ENCODE data around the gene DDX19B.
"Not testable (repeated sequence)": the region's sequence is repeated elsewhere in the genome, so short reads cannot be mapped to it uniquely, and the experiment has no call there.

The DDX19B gene

GRCh38 chr16:70364399-70364798, 65.4 kb downstream of the DDX19B start:
- no peak for DNase-seq

GRCh38 chr16:70370145-70370544, 71.2 kb downstream of the DDX19B start:
- DNase-seq: not testable (repeated sequence)

DNA sequence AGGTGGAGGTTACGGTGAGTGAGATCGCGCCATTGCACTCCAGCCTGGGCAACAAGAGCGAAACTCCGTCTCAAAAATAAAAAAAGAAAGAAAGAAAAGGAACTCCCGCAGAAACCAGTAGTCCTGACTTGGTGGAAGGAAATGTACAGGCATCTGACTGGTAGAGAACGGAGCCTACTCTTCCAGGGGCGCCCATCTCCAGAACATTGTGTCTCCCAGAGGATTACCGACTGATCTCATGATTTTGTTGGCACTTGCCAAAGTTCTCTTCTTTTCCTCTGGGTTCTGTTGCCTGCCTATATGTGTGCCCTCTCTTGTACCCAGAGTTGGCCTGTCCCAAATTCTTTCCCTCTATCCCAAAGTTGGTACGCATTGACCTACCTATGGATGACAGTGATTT, 71.9 kb downstream of the DDX19B start:
- no peak for DNase-seq

- no peak for DNase-seq
These were observed 74.1 kb downstream of the DDX19B start for GRCh38 chr16:70372921-70373728.

DNA sequence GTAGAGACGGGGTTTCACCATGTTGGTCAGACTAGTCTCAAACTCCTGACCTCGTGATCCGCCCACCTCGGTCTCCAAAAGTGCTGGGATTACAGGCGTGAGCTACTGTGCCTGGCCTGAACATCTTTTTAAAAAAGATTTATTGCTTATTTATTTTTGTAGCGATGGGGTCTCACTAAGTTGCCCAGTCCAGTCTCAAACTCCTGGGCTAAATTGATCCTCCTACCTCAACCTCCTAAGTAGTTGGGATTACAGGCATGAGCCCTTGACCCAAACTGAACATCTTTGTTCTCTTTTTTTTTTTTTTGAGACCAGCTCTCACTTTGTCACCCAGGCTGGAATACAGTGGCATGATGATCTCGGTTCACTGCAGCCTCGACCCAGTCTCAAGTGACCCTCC, 75.2 kb downstream of the DDX19B start:
- DNase-seq: no peak

DNA sequence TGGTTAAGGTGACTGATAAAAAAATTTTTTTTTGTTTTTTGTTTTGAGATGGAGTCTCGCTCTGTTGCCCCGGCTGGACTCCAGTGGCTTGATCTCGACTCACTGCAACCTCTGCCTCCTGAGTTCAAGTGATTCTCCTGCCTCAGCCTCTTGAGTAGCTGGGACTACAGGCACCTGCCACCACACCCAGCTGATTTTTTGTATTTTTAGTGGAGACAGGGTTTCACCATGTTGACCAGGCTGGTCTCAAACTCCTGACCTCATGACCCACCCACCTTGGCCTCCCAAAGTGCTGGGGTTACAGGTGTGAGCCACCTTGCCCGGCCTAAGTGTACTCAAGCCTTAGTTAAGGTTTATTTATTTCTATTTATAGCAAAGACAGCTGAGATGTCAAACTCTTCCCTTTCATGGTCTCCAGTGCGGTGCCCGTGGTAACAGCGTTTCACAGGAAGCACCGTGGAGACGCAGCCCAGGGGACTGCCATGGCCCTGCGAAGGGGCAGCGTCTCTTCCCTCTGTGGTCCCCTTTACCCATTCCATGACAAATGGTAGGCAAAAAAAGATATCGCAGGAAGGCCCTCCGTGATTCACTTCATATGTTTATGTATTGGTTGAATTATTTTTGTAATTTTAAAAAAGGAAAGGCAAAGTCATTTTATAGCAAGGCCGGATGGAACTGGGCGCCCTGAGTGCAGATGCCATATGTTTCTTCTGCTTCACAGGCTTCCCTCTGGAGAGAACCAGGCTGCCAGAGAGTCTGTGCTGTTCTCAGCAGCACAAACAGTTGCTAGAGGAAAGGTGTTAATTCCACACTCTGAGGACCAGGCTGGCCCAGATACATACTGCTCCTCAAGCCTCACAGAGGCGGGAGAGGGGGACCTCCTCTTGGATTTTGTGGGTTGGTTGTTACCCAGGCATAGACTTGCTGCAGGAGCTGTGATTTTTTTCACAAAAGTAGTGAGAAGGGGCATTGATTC, 76.9 kb downstream of the DDX19B start:
- no peak for DNase-seq

DNA sequence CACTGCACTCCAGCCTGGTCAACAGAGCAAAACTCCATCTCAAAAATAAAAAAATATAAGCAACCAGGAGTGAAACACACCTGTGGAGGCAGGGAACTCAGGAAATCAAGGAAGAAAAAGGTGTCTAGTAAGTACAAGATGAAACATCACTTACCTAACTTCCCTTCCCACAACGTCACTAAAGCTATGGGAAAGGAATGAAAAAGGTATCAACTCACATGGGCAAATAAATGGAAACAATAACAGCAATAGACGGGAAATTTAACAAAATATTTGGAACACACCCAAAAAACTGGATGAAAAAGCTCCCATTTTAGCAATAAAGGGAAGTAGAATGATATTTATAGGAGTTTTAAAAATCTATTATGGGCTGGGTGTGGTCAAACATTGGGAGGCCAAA, 78.8 kb downstream of the DDX19B start:
- DNase-seq: no peak

DNA sequence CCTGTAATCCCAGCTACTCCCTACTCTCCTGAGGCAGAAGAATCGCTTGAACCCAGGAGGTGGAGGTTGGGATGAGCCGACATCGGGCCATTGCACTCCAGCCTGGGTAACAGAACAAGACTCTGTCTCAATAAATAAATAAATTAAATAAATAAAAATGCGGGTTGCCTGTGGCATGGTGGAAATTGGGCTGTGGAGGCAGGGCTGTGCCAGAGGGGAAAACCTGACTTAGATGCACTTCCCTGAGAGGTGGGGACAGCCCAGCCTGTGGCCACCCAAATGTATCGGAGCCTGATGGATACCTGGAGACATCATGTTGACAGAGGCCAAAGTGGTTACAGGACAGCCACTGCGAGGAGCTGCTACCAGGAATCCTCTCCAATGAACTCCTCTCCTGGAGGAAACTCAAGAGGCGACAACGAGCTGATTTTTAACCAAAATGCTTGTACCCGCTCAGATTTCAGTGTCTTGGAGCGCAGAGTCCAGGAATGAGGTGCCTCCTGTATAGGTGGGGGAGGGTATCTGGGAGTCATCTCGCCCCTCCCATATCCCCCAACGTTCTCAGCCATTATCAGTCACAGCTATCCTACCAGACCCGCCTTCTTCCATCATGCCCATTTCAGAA, 80.0 kb downstream of the DDX19B start:
- DNase-seq: no peak

GRCh38 chr16:70380248-70380918, 81.4 kb downstream of the DDX19B start:
- DNase-seq: peak; percentile 66

GRCh38 chr16:70380919-70381603, 82.1 kb downstream of the DDX19B start:
- DNase-seq: peak; percentile 98

GRCh38 chr16:70381604-70382342, 82.8 kb downstream of the DDX19B start:
- no peak for DNase-seq

DNA sequence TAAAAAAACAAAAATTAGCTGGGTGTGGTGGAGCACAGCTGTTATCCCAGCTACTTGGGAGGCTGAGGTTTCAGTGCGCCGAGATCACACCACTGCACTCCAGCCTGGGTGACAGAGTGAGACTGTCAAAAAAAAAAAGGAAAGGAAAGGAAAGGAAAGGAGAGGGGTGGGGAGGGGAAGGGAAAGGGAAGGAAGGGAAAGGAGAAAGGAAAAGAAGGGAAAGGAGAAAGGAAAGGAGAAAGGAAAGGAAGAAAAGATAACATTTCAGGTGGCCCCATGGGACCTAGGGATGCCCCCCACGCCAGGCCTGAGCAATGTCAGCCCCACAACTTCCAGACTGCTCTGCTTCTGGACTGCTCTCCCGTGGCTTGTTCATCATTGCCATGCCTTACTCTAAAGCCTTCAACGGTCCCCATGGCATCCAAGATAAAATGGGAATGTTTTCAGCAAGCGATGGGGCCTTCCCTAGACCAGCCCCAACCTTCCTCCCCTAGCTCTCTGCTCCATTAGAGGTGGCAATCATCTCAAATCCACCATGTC, 84.5 kb downstream of the DDX19B start:
- no peak for DNase-seq
